ENCODE results near the gene OR6N1.

OR6N1 gene

GRCh38 chr1:158771950-158772866, at the start of gene OR6N1:
Gene OR6N1, minus strand, starts transcription at chr1:158772195. Its CDS starts 5,513 bp downstream, at chr1:158766682.
- no peak for DNase-seq

GRCh38 chr1:158821723-158822122, 49.7 kb upstream of the OR6N1 start:
- no peak for DNase-seq

- no peak for DNase-seq
Measured at GRCh38 chr1:158819461-158820443, 47.8 kb upstream of the OR6N1 start.

GRCh38 chr1:158818975-158819431, 47.0 kb upstream of the OR6N1 start:
- no peak for DNase-seq

GRCh38 chr1:158818560-158818959, 46.6 kb upstream of the OR6N1 start:
- DNase-seq, result no peak

- DNase-seq, result no peak
Measured at GRCh38 chr1:158814970-158815369, 43.0 kb upstream of the OR6N1 start.

GRCh38 chr1:158813164-158813563, 41.2 kb upstream of the OR6N1 start:
- no peak for DNase-seq

GRCh38 chr1:158812336-158812735, 40.3 kb upstream of the OR6N1 start:
- DNase-seq, result no peak

- no peak for DNase-seq
Measured at GRCh38 chr1:158810311-158810710, 38.3 kb upstream of the OR6N1 start.

GRCh38 chr1:158809862-158810261, 37.9 kb upstream of the OR6N1 start:
- no peak for DNase-seq

- DNase-seq, result no peak
Measured at GRCh38 chr1:158809256-158809655, 37.3 kb upstream of the OR6N1 start.

- no peak for DNase-seq
Measured at GRCh38 chr1:158806916-158807536, 35.0 kb upstream of the OR6N1 start.

GRCh38 chr1:158803678-158804077, 31.7 kb upstream of the OR6N1 start:
- DNase-seq, result no peak

GRCh38 chr1:158801396-158801795, 29.4 kb upstream of the OR6N1 start:
- no peak for DNase-seq

GRCh38 chr1:158800526-158800925, 28.5 kb upstream of the OR6N1 start:
- DNase-seq, result no peak

GRCh38 chr1:158799689-158800088, 27.7 kb upstream of the OR6N1 start:
- DNase-seq, result no peak

- no peak for DNase-seq
Measured at GRCh38 chr1:158798531-158798930, 26.5 kb upstream of the OR6N1 start.

GRCh38 chr1:158794247-158794646, 22.3 kb upstream of the OR6N1 start:
- no peak for DNase-seq

GRCh38 chr1:158793604-158794003, 21.6 kb upstream of the OR6N1 start:
- DNase-seq, result no peak

GRCh38 chr1:158781104-158781503, 9.1 kb upstream of the OR6N1 start, which contains the start of gene OR6N2:
Gene OR6N2, minus strand, starts transcription at chr1:158781204. Its CDS starts 3,569 bp downstream, at chr1:158777635.
- DNase-seq, result no peak

- DNase-seq, result no peak
Measured at GRCh38 chr1:158754420-158754819, 17.6 kb downstream of the OR6N1 start, which contains the start of gene OR6K6. Gene OR6K6, plus strand, starts transcription at chr1:158754720. Its CDS starts 168 bp downstream, at chr1:158754888.

GRCh38 chr1:158752155-158752712, 19.8 kb downstream of the OR6N1 start:
- DNase-seq, result no peak

Data from NCI-H2107 (cell line).